ENCODE results near the gene RPS17. TPM values are rescaled to one million over a fixed set of nuclear protein-coding genes. Genes with fewer than 3 reads are reported as not detected.

RPS17 gene
- 4,407 and 4,635 TPM in 2 replicates for total RNA-seq

GRCh38 chr15:82540055-82540983 is at the start of gene RPS17:
TSS of gene RPS17 (minus strand) at chr15:82540457. CDS start at chr15:82540428, 29 bp downstream.

Other genes starting within 250 kb of the RPS17 start
- 0.42 TPM in 1 of 2 replicates, not detected in the other for gene GOLGA6L10, start 191.0 kb downstream of the RPS17 start, total RNA-seq
- gene GOLGA6L9, start 110.6 kb downstream of the RPS17 start, total RNA-seq = 2.5 TPM in 2 replicates
- not detected in 2 replicates for gene CPEB1, start 106.9 kb upstream of the RPS17 start, total RNA-seq
- 1.1 TPM in 1 of 2 replicates, not detected in the other for gene AP3B2, start 169.4 kb upstream of the RPS17 start, total RNA-seq

All from airway epithelial cell (primary cell).